Activated effector memory CD4-positive, alpha-beta T cell treated with anti-CD3 and anti-CD28 coated beads, Interleukin-2, amount 50 U/mL, for 16 hours (primary cell): ENCODE data around the gene SLC30A4.
A peak's percentile ranks its signal among the peaks of the same experiment; 100 is the strongest.

Experiments
- DNase-seq: peaks from one replicate; pipeline ENCODE4 v3.0.0-alpha.2; 2020

Gene SLC30A4

DNA sequence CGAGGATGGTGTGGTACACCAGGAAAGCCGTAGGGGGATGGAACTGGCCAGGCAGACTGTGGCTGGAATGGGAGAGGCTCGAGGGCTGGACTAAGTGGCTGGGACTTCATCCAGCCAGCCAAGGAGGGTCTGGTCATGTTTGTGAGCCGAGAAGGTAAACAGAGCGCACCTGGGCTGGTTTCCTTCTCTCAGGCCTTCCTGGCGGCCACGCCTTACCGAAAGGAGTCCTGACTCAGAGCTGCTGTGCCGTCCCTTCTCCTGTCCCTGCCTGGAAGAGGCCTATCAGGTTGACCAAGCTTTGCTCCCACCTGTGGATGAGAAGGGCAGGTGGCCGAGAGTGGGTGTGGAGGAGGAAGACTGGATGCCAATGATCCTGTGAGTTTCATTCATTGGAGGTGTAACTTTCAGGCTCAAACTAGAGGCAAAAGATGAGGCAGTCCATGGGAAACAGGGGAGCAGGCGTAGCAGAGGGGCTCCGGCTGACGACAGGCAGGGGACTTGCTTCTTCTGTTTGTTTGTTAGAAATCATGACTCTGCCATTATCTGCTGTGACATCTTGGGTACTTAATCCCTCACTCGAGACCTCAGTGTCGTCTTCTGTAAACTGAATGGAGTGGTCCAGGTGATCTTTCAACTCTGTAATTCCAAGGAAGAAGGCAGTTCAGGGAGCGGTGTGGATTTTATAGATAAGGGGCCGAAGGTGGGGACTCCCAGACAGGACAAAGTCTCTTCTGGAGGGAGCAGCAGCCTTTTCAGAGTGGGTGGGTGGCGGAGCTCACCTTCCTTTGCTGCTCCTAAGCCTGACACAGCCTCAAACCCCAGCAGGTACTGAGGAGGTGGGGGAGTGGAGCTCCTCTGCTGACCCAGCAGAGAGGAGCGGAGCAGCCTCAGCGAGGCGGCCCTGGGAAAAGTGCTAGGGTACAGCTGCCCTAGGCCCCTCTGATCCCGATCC is 72.4 kb downstream of the SLC30A4 start:
- no peak for DNase-seq

DNA sequence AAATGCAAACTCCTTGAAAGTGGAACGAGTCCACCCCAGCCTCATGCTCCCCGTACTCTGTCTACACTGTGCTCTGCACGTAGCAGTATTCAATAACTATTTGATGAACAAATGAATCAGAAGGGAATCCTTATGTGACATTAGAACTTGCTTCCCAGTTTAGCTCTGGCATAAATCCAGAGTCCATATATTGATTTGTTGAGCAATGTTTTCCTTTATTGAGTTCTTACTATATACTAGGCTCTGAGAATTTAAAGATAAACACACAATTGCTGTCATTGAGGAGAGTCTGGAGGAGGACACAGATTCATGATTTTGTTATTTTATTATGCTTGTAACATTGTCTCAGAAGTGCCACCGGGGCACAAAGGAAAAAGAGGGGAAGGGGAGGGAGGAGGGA is 73.2 kb downstream of the SLC30A4 start:
- DNase-seq, result no peak

DNA sequence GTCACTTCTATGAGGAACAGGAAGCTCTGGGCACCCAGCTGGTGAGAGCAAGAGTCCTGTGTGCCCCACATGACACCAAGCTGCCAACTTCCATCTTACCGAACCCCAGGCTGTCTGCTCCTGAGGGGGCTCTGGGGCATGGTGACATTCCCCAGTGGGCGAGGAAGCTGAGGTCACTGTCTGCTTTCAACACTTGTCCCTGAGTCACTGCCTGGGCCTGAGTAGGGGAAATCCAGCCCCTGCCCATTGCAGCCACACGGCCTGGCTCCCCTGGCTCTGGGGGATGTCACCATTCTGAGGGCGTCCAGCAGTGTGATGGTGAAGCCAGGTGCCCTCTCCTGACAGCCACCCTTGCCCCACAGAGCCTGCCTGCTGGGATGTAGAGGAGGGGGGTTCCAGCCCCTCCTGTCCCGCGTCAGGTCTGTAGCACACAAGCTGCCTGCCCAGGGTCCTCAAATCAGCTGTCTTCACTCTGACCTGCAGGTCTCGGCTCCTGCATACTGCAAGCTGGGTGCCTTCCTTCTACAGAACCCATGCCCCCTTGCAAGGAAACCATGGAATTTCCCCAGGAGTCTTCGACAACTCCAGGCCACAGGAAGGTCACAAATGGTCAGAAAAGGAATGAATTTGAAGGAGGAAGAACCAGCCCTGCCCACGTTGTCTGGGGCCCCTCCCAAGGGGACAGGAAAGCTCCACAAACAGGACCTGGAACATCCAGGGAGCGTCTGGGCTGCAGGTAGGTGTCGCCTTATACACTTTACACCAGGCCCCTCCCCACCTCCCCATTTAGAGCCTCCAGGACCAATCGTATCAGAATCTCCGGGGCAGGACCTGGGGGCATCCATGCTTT is 74.3 kb downstream of the SLC30A4 start:
- DNase-seq, result no peak

DNA sequence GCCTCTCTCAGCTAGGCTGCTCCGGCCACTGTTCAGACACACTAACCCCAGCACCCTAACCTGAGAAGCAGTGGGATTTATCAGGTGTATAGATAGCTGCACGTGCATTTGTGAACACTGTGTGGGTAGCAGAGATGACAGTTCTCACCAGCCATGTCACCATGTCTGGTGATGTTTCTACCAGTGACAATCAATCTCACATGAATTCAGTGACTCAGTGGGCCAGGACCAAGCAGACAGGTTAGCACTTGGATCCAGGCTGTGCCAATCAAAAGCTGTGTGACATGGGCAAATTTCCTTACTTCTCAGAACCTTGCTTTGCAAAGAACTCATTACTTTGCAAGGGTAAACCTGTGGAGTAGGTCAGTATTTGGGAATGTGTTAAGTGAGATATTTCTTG is 78.9 kb downstream of the SLC30A4 start:
- DNase-seq, result no peak

DNA sequence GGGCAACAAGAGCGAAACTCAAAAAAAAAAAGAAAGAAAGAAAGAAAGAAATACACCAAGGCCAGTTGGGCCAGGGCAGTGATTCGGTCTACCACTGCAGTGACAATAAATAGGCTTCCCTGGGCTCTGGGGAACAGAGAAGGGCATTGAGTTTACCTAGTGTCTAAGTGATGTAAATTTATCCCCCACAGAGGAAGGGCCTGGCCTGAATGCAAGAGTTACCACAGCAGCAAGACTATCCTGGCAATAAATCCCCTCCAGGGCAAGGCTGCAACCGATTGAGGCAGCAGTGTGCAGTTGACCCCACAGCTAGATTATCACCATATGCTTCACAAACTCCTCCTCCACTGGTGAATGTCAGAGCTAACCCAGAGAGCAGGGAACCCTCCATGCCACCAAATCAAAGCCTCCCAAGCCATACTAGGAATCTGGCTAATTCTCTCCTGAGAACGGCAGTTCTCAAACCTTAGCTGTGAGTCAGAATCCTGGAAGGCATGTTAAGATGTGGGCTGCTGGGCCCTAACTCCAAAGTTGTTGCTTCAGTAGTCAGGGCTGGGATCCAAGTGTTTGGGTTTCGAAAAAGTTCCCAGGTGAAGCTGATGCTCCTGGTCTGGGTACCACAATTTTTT is 79.9 kb downstream of the SLC30A4 start:
- DNase-seq, result no peak

DNA sequence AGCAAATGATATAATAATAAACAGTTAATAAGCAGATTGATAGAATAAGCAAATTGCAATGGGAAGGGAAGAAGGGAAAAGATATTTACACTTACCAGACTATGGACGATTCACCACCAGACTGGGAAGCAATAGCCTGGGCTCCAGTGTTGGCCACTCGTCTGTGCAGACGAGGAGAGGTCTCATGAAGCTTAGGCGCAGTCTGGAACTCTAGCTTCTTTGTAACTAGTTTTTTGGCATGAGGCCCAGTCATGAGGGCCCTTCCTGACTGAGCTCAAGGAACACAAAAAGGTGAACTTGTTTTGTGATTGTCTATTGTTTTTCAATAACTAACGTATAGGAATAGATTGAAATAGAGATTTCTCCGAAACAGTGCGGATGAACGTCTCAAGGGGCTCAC is 80.9 kb downstream of the SLC30A4 start:
- no peak for DNase-seq

DNA sequence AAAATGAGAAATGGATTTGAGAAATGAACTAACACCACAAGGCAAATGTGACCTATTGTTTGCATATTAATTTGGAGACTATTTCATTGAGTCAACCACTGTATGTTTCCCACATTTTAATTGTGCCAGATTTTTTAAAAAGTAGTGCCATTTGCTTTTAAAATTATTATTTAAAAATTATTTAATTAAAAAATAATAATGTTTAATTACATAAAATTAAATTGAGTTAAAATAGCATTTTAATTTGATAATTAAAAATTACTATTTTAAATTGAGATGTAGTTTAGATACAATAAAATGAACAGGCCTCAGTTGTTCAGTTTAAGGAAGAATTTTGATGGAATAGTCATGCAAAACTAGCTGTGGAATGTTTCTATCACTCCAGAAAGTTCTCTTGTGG is 81.5 kb downstream of the SLC30A4 start:
- DNase-seq, result no peak

DNA sequence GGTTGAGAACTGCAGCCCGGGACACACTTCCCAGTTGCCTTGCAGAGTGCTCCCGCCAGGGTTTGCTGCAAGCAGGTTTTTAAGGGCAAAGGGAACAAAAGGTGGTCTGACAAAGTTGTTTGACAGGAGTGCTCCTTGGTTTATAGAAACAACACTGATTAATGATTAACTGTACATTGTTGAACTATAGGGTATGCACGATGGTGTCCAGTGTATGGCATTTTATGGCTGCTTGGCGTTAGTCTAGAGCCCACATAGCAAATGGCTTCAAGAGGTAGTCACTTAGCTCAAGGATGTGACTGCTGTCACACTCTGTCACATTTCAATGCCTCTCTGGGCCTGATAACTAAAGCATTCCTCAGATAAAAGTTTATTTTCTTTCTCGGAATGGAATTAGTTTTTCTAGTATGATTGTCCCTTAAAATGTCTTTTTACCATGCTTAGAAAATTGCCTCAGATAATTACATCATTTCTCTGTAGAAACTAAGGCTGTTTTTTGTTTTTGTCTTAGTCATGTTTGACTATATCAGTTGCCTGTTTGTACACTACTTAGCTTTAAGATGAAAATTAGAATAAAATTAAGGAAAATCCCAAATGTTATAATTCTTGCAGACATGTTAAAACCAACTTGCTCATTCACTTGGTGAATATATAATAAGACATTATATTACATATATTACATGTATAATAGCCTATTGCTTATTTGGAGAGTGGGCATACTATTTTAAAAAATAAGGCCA is 82.9 kb downstream of the SLC30A4 start:
- DNase-seq, result no peak

DNA sequence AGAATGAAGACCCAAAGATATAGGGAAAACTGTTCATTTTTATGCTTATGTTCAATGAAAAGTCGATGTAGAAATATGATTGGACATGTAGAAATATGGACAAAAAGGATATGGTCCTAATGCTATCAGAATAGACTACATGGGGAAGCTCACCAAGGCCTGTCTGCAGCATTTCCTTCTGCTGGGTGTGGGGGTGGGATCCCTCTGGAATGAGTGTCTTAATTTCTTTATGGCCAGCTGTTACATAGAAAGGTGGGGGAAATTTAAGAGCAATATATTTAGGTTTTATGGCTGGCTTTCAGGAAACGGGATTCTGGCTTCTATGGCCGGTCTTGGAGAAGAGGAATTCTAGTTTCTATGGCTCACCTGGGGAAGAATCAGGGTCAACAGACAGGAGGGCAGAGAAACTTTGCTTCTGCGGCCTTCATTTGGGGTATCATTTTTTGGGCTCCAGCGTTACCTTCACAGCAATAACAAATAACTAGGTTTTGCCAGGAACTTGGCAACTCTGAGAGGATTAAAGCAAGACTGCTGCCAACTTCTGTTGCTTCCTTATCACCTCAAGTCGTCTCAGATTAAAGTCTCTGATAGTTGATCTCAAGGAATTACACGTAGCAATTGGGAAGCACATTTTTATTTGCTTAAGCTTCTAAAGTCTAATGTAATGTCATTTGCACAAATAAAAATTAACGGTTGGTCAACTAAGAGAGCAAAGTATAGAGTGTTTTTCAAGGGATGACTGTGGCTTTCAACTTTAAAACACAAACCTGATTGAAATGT is 87.2 kb downstream of the SLC30A4 start:
- DNase-seq, result no peak

DNA sequence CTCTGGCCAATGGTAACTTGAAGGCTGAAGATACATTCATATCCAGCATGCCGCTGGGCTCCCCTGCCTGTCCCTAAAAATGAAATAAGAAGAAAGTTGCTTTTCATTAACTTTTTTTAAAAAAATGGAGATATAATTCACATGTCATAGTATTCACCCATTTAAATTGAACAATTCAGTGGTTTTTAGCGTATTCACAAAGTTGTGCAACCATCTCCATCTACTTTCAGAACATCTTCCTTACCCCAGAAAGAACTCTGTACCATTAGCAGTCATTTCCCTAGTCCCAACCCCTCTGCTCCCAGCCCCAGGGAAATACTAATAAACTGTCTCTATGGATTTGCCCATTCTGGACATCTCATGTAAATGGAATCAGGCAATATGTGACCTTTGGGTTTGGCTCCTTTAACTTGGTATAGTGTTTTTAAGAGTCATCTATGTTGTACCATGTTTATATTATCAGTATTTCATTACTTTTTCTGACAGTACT is 88.4 kb downstream of the SLC30A4 start:
- DNase-seq, result no peak

DNA sequence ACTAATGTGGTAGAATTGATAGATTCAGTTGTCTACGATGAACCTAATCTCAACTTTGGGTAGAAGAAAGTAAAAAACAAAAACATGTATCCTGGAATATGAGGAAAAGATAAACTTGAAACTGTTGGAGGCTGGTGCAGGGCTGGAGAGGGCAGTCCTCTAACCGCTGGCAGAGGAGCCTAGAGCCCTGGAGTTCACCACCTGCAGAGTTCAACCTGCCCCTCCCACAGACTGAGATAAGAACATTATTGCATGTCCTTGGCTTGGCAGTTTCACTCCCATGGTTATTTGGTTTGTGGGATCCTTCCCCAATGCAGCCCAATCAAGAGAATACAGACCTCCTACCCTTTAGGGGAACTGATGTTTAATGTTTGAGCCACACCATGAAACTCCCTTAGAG is 91.0 kb downstream of the SLC30A4 start:
- no peak for DNase-seq

DNA sequence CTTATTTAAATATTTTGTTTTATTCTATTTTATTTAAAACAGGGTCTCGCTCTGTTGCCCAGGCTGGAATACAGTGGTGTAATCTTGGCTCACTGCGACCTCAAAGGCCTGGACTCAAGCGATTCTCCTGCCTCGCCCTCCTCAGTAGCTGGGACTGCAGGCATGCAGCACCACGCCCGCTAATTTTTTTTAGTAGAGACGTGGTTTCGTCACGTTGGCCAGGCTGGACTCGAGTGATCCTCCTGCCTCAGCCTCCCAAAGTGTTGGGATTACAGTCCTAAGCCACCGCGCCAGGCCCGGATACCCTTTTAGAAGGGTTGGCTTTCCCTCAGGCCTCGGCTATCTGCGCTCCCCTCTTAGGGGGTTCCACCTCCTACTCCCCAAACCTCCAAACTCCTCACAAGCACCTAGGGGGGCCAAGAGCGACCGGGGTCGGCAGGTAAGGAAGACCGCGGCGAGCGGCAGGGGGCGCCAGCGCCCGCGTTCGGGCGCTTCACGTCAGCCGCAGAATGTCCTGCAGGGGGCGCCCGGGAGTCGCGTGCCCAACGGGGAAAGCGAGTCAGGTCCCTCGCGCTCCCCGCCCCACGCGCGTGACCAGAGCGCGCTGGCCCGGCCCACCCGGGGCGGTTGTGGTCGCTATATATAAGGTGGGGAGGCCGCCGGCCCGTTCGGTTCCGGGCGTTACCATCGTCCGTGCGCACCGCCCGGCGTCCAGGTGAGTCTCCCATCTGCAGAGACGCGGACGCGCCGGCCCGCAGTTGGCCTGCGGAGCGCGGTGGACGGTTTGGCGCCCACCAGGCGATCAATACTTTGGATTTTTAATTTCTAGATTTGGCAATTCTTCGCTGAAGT is 92.4 kb downstream of the SLC30A4 start:
- peak; percentile 96 for DNase-seq
